Upper lobe of left lung (tissue), 4 donors: ENCODE data around the gene ING3.

Experiments used
- POLR2A ChIP-seq, 4 donors: fragments of 450-650 bp; IDR thresholded peaks; one replicate each; pipeline ENCODE4 v1.5.1; 2016 to 2017; ENCODE audit warnings: antibody characterized with exemption in 4 of 4, mild to moderate bottlenecking in 2 of 4
- POLR2AphosphoS5 ChIP-seq, 2 donors: sonication (generic); formaldehyde crosslinking; IDR thresholded peaks; one replicate each; pipeline ENCODE4 v1.5.1; 2017; ENCODE audit warnings: antibody characterized with exemption in 2 of 2
- TF ChIP-seq, protein P1 (sequence below), 6 experiments: fragments of 450-650 bp in 4 of 6; fragments of 200-600 bp in 2 of 6; sonication (generic) in 2 of 6; IDR thresholded peaks; one replicate each; pipeline ENCODE4 v1.5.1; 2016 to 2019; ENCODE audit warnings: antibody characterized with exemption in 6 of 6

DNA sequence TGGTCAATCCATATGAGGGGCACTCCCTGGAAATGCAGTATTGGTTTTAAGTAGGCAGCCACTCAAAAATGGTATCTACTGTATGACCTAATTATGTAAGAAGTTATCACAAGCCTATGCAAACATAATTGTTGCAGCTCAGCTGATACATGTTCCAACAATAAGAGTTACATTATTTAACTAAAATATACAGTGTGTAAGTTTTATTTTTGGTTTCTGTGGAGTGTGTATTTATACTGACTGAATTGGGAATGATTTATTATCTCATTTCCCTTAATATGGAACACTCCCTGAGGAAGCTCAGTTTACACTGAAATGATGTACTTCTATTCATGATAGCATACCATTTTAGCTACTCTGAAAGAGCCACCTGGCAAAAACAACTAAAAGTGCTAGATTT, 2.6 kb upstream of the ING3 start:
- TF ChIP-seq POLR2A (IDR thresholded peaks at IDR 0.05) (no peak), POLR2AphosphoS5 (IDR thresholded peaks at IDR 0.05) (no peak)
- TF ChIP-seq, protein P1, sequence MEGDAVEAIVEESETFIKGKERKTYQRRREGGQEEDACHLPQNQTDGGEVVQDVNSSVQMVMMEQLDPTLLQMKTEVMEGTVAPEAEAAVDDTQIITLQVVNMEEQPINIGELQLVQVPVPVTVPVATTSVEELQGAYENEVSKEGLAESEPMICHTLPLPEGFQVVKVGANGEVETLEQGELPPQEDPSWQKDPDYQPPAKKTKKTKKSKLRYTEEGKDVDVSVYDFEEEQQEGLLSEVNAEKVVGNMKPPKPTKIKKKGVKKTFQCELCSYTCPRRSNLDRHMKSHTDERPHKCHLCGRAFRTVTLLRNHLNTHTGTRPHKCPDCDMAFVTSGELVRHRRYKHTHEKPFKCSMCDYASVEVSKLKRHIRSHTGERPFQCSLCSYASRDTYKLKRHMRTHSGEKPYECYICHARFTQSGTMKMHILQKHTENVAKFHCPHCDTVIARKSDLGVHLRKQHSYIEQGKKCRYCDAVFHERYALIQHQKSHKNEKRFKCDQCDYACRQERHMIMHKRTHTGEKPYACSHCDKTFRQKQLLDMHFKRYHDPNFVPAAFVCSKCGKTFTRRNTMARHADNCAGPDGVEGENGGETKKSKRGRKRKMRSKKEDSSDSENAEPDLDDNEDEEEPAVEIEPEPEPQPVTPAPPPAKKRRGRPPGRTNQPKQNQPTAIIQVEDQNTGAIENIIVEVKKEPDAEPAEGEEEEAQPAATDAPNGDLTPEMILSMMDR (IDR thresholded peaks at IDR 0.05): no peak
